Measurements from ENCODE around the gene SIAE. TPM values are rescaled to one million over a fixed set of nuclear protein-coding genes. Genes with fewer than 3 reads are reported as not detected.

Gene SIAE
- total and polyA plus RNA-seq, 2 of the 4 experiments (the other 2 are of a cell fraction): 4.7 to 12.0 TPM

- H3K4me2 ChIP-seq (ENCODE audit: low read depth, low read length): peak overlapping the region; percentile 75; the same call in 1 of the 2 replicates
- no CpG with 5 or more reads among the region's 5 CpGs for WGBS, 2 experiments (ENCODE audit: extremely low coverage in 2 of 2, insufficient read length in 1 of 2)
These were observed 1.0 kb upstream of the SIAE start for GRCh38 chr11:124674571-124674970.

More at GRCh38 chr11:124674571-124674970, 1.0 kb upstream of the SIAE start:
- Histone ChIP-seq H3K9ac (ENCODE audit: low read depth, low read length) (peak overlapping the region; percentile 85; the same call in 1 of the 2 replicates), H3K36me3 (ENCODE audit: control insufficient read depth, insufficient read depth, low read length) (no peaks in the 10 kb centered on the region), H3K79me1 (ENCODE audit: low read depth in 1 of 2, low read length in 2 of 2) (peaks cover 10 to 20% of the 10 kb centered on the region in 2 experiments; a peak in 3 of 4 replicates), H3K14ac (replicated peaks; ENCODE audit: low read depth, low read length) (no peak overlapping the region), H2BK20ac (ENCODE audit: low read depth, low read length) (no peak overlapping the region; the same call in 1 of the 2 replicates), H3K23ac (ENCODE audit: low read depth, low read length) (no peak overlapping the region), H3K4ac (ENCODE audit: low read depth, low read length) (peak overlapping the region; percentile 84), H3K9me3 (ENCODE audit: control insufficient read depth, insufficient read depth, low read length) (no peaks in the 10 kb centered on the region), H4K91ac (ENCODE audit: insufficient read depth, low read depth, low read length) (peak overlapping the region; percentile 51), H3K27ac (ENCODE audit: insufficient read depth, low read length) (no peak overlapping the region; the same call in 1 of the 2 replicates), H3K9me1 (ENCODE audit: insufficient read depth, low read length) (peaks cover 4% of the 10 kb centered on the region; the same call in 1 of the 2 replicates), H2AK5ac (ENCODE audit: low read depth, low read length) (peak overlapping the region; percentile 83), H2BK120ac (ENCODE audit: low read depth, low read length) (no peak overlapping the region), H3K27me3 (ENCODE audit: control insufficient read depth, insufficient read depth, low read length) (no peaks in the 10 kb centered on the region), H4K5ac (ENCODE audit: low read depth, low read length) (no peak overlapping the region), H4K20me1 (ENCODE audit: insufficient read depth, low read length) (no peaks in the 10 kb centered on the region), H3K18ac (ENCODE audit: low read depth, low read length) (no peak overlapping the region), H4K8ac (ENCODE audit: low read depth in 2 of 2, low read length in 2 of 2) (peak overlapping the region; percentile 46 to 94; a peak in 3 of 4 replicates), H3K4me3 (ENCODE audit: insufficient read depth, low read depth, low read length) (peak overlapping the region; percentile 90; the same call in 1 of the 2 replicates), H3K4me1 (ENCODE audit: control insufficient read depth, insufficient read depth, low read length) (peaks cover 9% of the 10 kb centered on the region), H2BK15ac (ENCODE audit: low read depth, low read length) (peak overlapping the region; percentile 53; the same call in 1 of the 3 replicates), H2BK5ac (ENCODE audit: low read depth, low read length, poor library complexity, severe bottlenecking) (no peak overlapping the region), H3K56ac (ENCODE audit: extremely low read depth, insufficient read depth, low read length) (no peak overlapping the region), H2AK9ac (replicated peaks; ENCODE audit: low read depth, low read length, poor library complexity) (no peak overlapping the region), H2AFZ (replicated peaks; ENCODE audit: low read length, poor library complexity) (no peak overlapping the region)
- BruUV-seq (replicated peaks): no TSS peak
- DNase-seq: no peak
- CTCF ChIA-PET: interaction anchor here (1.4 kb wide), 1 partner anchor 162 kb away, joined by 3 read pairs; no protein-coding TSS in a partner anchor
- no peak for TF ChIP-seq MAZ (IDR thresholded peaks at IDR 0.05; ENCODE audit: borderline replicate concordance, low read depth, low read length)
- TF ChIP-seq RCOR1 (IDR thresholded peaks at IDR 0.05; ENCODE audit: insufficient replicate concordance, low read length): no peak
- peak; percentile 72 for TF ChIP-seq CEBPB (IDR thresholded peaks at IDR 0.05; ENCODE audit: low read depth, low read length)
- ATAC-seq (ENCODE audit: low read depth): no peak
- dilution Hi-C loops (cut with HindIII; ENCODE audit: low sequenced_read_pairs, unreplicated experiment): no loop called here
- in situ Hi-C loops (cut with MboI; ENCODE audit: low sequenced_read_pairs): loop anchor here (5.0 to 25.0 kb wide), 2 partner anchors 88 to 738 kb away; partner anchors contain the start of gene ESAM
- intact Hi-C loops (cut with micrococcal nuclease): loop anchor here (10.0 kb wide), 1 partner anchor 70 kb away; no protein-coding TSS in a partner anchor
- POLR2A ChIA-PET (ENCODE audit: unreplicated experiment): no interaction called here
